Measurements from ENCODE around the gene ADAM22.

Gene ADAM22

GRCh38 chr7:88042157-88042556 is 108.1 kb downstream of the ADAM22 start:
- DNase-seq = no peak

GRCh38 chr7:88042803-88043202 is 108.8 kb downstream of the ADAM22 start:
- DNase-seq = no peak

- DNase-seq = no peak
Observed at GRCh38 chr7:88044069-88044468, 110.0 kb downstream of the ADAM22 start.

GRCh38 chr7:88046839-88047573 is 113.0 kb downstream of the ADAM22 start:
- DNase-seq = no peak

GRCh38 chr7:88057655-88058054 is 123.6 kb downstream of the ADAM22 start:
- DNase-seq = no peak

- no peak for DNase-seq
Observed at GRCh38 chr7:88062238-88062637, 128.2 kb downstream of the ADAM22 start.

GRCh38 chr7:88069093-88069492 is 135.0 kb downstream of the ADAM22 start:
- DNase-seq = no peak

GRCh38 chr7:88071994-88072714 is 138.1 kb downstream of the ADAM22 start:
- no peak for DNase-seq

GRCh38 chr7:88072715-88073055 is 138.6 kb downstream of the ADAM22 start:
- no peak for DNase-seq

GRCh38 chr7:88073626-88074025 is 139.6 kb downstream of the ADAM22 start:
- no peak for DNase-seq

- DNase-seq = no peak
Observed at GRCh38 chr7:88075216-88075615, 141.2 kb downstream of the ADAM22 start.

GRCh38 chr7:88083883-88084282 is 149.8 kb downstream of the ADAM22 start:
- no peak for DNase-seq

GRCh38 chr7:88089561-88089960 is 155.5 kb downstream of the ADAM22 start:
- no peak for DNase-seq

- DNase-seq = no peak
Observed at GRCh38 chr7:88090240-88090639, 156.2 kb downstream of the ADAM22 start.

- DNase-seq = no peak
Observed at GRCh38 chr7:88090671-88091070, 156.6 kb downstream of the ADAM22 start.

GRCh38 chr7:88091988-88092675 is 158.1 kb downstream of the ADAM22 start:
- no peak for DNase-seq

GRCh38 chr7:88092676-88092999 is 158.6 kb downstream of the ADAM22 start:
- DNase-seq = no peak

GRCh38 chr7:88101769-88102168 is 167.7 kb downstream of the ADAM22 start:
- DNase-seq = no peak

- DNase-seq = no peak
Observed at GRCh38 chr7:88102675-88103074, 168.6 kb downstream of the ADAM22 start.

GRCh38 chr7:88104732-88105131 is 170.7 kb downstream of the ADAM22 start:
- no peak for DNase-seq

- no peak for DNase-seq
Observed at GRCh38 chr7:88105231-88105630, 171.2 kb downstream of the ADAM22 start.

GRCh38 chr7:88106434-88106833 is 172.4 kb downstream of the ADAM22 start:
- no peak for DNase-seq

GRCh38 chr7:88109612-88110011 is 175.6 kb downstream of the ADAM22 start:
- DNase-seq = no peak

GRCh38 chr7:88111140-88111743 is 177.2 kb downstream of the ADAM22 start:
- no peak for DNase-seq
